NCI-H524 (cell line): ENCODE measurements around the gene BRD7.
A peak's percentile ranks its signal among the peaks of the same experiment; 100 is the strongest.

Experiments used
- DNase-seq, 2 experiments: peaks; one replicate each; lab custom pipeline; 2025; lab: John Stamatoyannopoulos, UW

BRD7 gene

GRCh38 chr16:50368410-50369132, at the start of gene BRD7:
Gene BRD7, minus strand, starts transcription at chr16:50368988. Its CDS starts 214 bp downstream, at chr16:50368774.
- DNase-seq, result peak in 1 of 2 experiments; percentile 71

GRCh38 chr16:50416388-50416787, 47.6 kb upstream of the BRD7 start:
- no peak for DNase-seq

- no peak for DNase-seq
Measured at GRCh38 chr16:50414152-50414551, 45.4 kb upstream of the BRD7 start.

- no peak for DNase-seq
Measured at GRCh38 chr16:50411034-50411433, 42.2 kb upstream of the BRD7 start.

- no peak for DNase-seq
Measured at GRCh38 chr16:50408001-50408561, 39.3 kb upstream of the BRD7 start.

GRCh38 chr16:50407351-50407750, 38.6 kb upstream of the BRD7 start:
- no peak for DNase-seq

- no peak for DNase-seq
Measured at GRCh38 chr16:50403491-50403890, 34.7 kb upstream of the BRD7 start.

GRCh38 chr16:50402298-50402895, 33.6 kb upstream of the BRD7 start:
- no peak for DNase-seq

- no peak for DNase-seq
Measured at GRCh38 chr16:50401355-50401754, 32.6 kb upstream of the BRD7 start.

- DNase-seq, result no peak
Measured at GRCh38 chr16:50400967-50401348, 32.2 kb upstream of the BRD7 start.

GRCh38 chr16:50400312-50400966, 31.7 kb upstream of the BRD7 start:
- no peak for DNase-seq

GRCh38 chr16:50399411-50399810, 30.6 kb upstream of the BRD7 start:
- DNase-seq, result no peak

- no peak for DNase-seq
Measured at GRCh38 chr16:50398336-50398735, 29.5 kb upstream of the BRD7 start.

GRCh38 chr16:50396761-50397535, 28.2 kb upstream of the BRD7 start:
- no peak for DNase-seq

GRCh38 chr16:50395763-50396710, 27.2 kb upstream of the BRD7 start:
- no peak for DNase-seq

GRCh38 chr16:50393858-50394802, 25.3 kb upstream of the BRD7 start:
- DNase-seq, result peak in 1 of 2 experiments; percentile 20

GRCh38 chr16:50393416-50393815, 24.6 kb upstream of the BRD7 start:
- no peak for DNase-seq

GRCh38 chr16:50390914-50391716, 22.3 kb upstream of the BRD7 start:
- DNase-seq, result peak in 1 of 2 experiments; percentile 18

- no peak for DNase-seq
Measured at GRCh38 chr16:50390371-50390771, 21.6 kb upstream of the BRD7 start.
